Sigmoid colon (tissue), 4 donors: ENCODE data around the gene LAMP1.

Experiments used
- CTCF ChIP-seq, 4 experiments: fragments of 450-650 bp in 3 of 4; fragments of 200-600 bp in 1 of 4; IDR thresholded peaks; one replicate each; pipeline ENCODE4 v1.5.1; 2016 to 2019; ENCODE audit warnings: antibody characterized with exemption in 4 of 4, mild to moderate bottlenecking in 3 of 4, moderate library complexity in 2 of 4
- EP300 ChIP-seq, 4 donors: sonication (generic); formaldehyde crosslinking; IDR thresholded peaks; one replicate each; pipeline ENCODE4 v1.6.1; 2017; ENCODE audit warnings: antibody characterized with exemption in 4 of 4
- POLR2A ChIP-seq, 2 donors: fragments of 450-650 bp; IDR thresholded peaks; one replicate each; pipeline ENCODE4 v1.6.1; 2016; ENCODE audit warnings: antibody characterized with exemption in 2 of 2, mild to moderate bottlenecking in 2 of 2, moderate library complexity in 2 of 2
- POLR2AphosphoS5 ChIP-seq, 4 donors: sonication (generic); formaldehyde crosslinking; IDR thresholded peaks; one replicate each; pipeline ENCODE4 v1.6.1; 2017; ENCODE audit warnings: antibody characterized with exemption in 4 of 4

GRCh38 chr13:113358653-113359190, 61.7 kb downstream of the LAMP1 start:
- TF ChIP-seq CTCF (IDR thresholded peaks at IDR 0.05) = no peak
- TF ChIP-seq POLR2AphosphoS5 (IDR thresholded peaks at IDR 0.05) = no peak
- TF ChIP-seq POLR2A (IDR thresholded peaks at IDR 0.05) = no peak
- TF ChIP-seq EP300 (IDR thresholded peaks at IDR 0.05) = no peak
